SK-N-SH treated with all-trans-retinoic acid at 6 μM for 48 hours (cell line): ENCODE results near the gene CD68.

ENCODE experiments used
- ATAC-seq: fragments of 200-7000 bp; cut with Tn5 transposase; 3 replicates; pipeline ENCODE4 v1.9.1; 2020; ENCODE audit warnings: mild to moderate bottlenecking, moderate library complexity
- ARNTL ChIP-seq: fragments of 450-650 bp; formaldehyde crosslinking; IDR thresholded peaks from 2 replicates; pipeline ENCODE4 v1.5.0; 2020; ENCODE audit warnings: low read depth, mild to moderate bottlenecking, moderate library complexity, borderline replicate concordance
- BACH2 ChIP-seq: fragments of 250-450 bp; sonication (Bioruptor Pico); IDR thresholded peaks from 2 replicates; pipeline ENCODE4 v1.9.0; 2021; ENCODE audit warnings: mild to moderate bottlenecking, borderline replicate concordance
- CSDC2 ChIP-seq: fragments of 250-450 bp; sonication (Bioruptor Pico); IDR thresholded peaks from 2 replicates; pipeline ENCODE4 v1.5.0; 2020; ENCODE audit warnings: mild to moderate bottlenecking, moderate library complexity
- ESRRG ChIP-seq: fragments of 250-450 bp; sonication (Bioruptor Pico); IDR thresholded peaks from 2 replicates; pipeline ENCODE4 v1.6.1; 2021; ENCODE audit warnings: mild to moderate bottlenecking
- GLIS3 ChIP-seq: fragments of 250-450 bp; sonication (Bioruptor Pico); IDR thresholded peaks from 2 replicates; pipeline ENCODE4 v1.5.0; 2020; ENCODE audit warnings: mild to moderate bottlenecking, moderate library complexity
- ISL1 ChIP-seq: fragments of 250-450 bp; sonication (Bioruptor Pico); IDR thresholded peaks from 2 replicates; pipeline ENCODE4 v2.1.2; 2022; ENCODE audit warnings: mild to moderate bottlenecking, moderate library complexity
- OSR1 ChIP-seq: fragments of 250-450 bp; sonication (Bioruptor Pico); IDR thresholded peaks from 2 replicates; pipeline ENCODE4 v1.8.0; 2022; ENCODE audit warnings: moderate library complexity, mild to moderate bottlenecking, inconsistent platforms
- PPARA ChIP-seq: fragments of 250-450 bp; sonication (Bioruptor Pico); IDR thresholded peaks from 2 replicates; pipeline ENCODE4 v1.5.0; 2020; ENCODE audit warnings: mild to moderate bottlenecking, borderline replicate concordance
- RARB ChIP-seq: fragments of 250-450 bp; sonication (Bioruptor Pico); IDR thresholded peaks from 2 replicates; pipeline ENCODE4 v1.8.0; 2021; ENCODE audit warnings: mild to moderate bottlenecking, moderate library complexity
- SNAI2 ChIP-seq: fragments of 250-450 bp; sonication (Bioruptor Pico); IDR thresholded peaks from 2 replicates; pipeline ENCODE4 v1.5.0; 2020; ENCODE audit warnings: mild to moderate bottlenecking, moderate library complexity
- TCF4 ChIP-seq: fragments of 250-450 bp; sonication (Bioruptor Pico); IDR thresholded peaks from 2 replicates; pipeline ENCODE4 v1.8.0; 2021; ENCODE audit warnings: mild to moderate bottlenecking, moderate library complexity, borderline replicate concordance
- ZC3H10 ChIP-seq: fragments of 250-450 bp; sonication (Bioruptor Pico); IDR thresholded peaks from 2 replicates; pipeline ENCODE4 v1.5.1; 2021; ENCODE audit warnings: mild to moderate bottlenecking, moderate library complexity
- ZFP3 ChIP-seq: fragments of 250-450 bp; sonication (Bioruptor Pico); IDR thresholded peaks from 2 replicates; pipeline ENCODE4 v1.5.0; 2020; ENCODE audit warnings: mild to moderate bottlenecking, moderate library complexity
- ZFP30 ChIP-seq: fragments of 450-650 bp; formaldehyde crosslinking; IDR thresholded peaks from 2 replicates; pipeline ENCODE4 v1.5.0; 2022; ENCODE audit warnings: mild to moderate bottlenecking, moderate library complexity
- ZNF565 ChIP-seq: fragments of 450-650 bp; formaldehyde crosslinking; conservative IDR thresholded peaks from 2 replicates; pipeline ENCODE4 v1.5.0; 2020; ENCODE audit warnings: low read depth, mild to moderate bottlenecking, moderate library complexity
- ZNF70 ChIP-seq: fragments of 450-650 bp; formaldehyde crosslinking; IDR thresholded peaks from 2 replicates; pipeline ENCODE4 v1.5.0; 2020; ENCODE audit warnings: mild to moderate bottlenecking, moderate library complexity
- ZNF8 ChIP-seq: fragments of 450-650 bp; formaldehyde crosslinking; IDR thresholded peaks from 2 replicates; pipeline ENCODE4 v1.5.0; 2020; ENCODE audit warnings: mild to moderate bottlenecking, moderate library complexity
- TF ChIP-seq, protein P1 (sequence below): fragments of 250-450 bp; sonication (Bioruptor Pico); IDR thresholded peaks from 2 replicates; pipeline ENCODE4 v1.8.0; 2021; ENCODE audit warnings: low read depth, mild to moderate bottlenecking, moderate library complexity, borderline replicate concordance
- TF ChIP-seq, protein P2 (sequence below): fragments of 250-450 bp; sonication (Bioruptor Pico); IDR thresholded peaks from 2 replicates; pipeline ENCODE4 v1.5.0; 2020; ENCODE audit warnings: mild to moderate bottlenecking, moderate library complexity
- TF ChIP-seq, protein P3 (sequence below): fragments of 250-450 bp; sonication (Bioruptor Pico); IDR thresholded peaks from 2 replicates; pipeline ENCODE4 v1.5.1; 2020; ENCODE audit warnings: low read depth, mild to moderate bottlenecking, moderate library complexity
- TF ChIP-seq, protein P4 (sequence below): fragments of 250-450 bp; sonication (Bioruptor Pico); IDR thresholded peaks from 2 replicates; pipeline ENCODE4 v1.8.0; 2020; ENCODE audit warnings: mild to moderate bottlenecking, moderate library complexity, borderline replicate concordance
- TF ChIP-seq, protein P5 (sequence below): fragments of 250-450 bp; sonication (Bioruptor Pico); IDR thresholded peaks from 2 replicates; pipeline ENCODE4 v1.5.1; 2021; ENCODE audit warnings: mild to moderate bottlenecking, moderate library complexity

CD68 gene

DNA sequence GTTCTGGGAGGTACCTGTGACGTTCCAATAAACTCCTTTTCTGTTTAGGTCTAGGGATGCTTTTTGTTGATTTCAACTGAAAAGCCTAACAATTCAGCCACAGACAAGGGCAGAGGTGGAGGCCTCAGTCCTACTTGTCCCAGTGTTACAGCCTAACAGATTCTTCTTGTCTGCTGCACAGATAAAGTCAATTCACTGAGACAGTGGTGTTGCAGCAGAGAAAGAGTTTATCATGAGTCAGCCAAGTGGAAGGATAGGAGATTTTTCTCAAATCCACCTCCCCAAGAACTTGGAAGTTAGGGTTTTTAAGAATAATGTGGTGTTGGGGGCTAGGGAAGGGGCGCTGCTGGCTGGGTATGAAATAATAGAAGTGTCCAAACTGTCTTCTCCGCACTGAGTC is 41.4 kb upstream of the CD68 start (continued):
- TF ChIP-seq, protein P1, sequence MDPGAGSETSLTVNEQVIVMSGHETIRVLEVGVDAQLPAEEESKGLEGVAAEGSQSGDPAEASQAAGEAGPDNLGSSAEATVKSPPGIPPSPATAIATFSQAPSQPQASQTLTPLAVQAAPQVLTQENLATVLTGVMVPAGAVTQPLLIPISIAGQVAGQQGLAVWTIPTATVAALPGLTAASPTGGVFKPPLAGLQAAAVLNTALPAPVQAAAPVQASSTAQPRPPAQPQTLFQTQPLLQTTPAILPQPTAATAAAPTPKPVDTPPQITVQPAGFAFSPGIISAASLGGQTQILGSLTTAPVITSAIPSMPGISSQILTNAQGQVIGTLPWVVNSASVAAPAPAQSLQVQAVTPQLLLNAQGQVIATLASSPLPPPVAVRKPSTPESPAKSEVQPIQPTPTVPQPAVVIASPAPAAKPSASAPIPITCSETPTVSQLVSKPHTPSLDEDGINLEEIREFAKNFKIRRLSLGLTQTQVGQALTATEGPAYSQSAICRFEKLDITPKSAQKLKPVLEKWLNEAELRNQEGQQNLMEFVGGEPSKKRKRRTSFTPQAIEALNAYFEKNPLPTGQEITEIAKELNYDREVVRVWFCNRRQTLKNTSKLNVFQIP: no peak
- TF ChIP-seq TCF4 (CRISPR knock-in tag) (no peak), CSDC2 (CRISPR knock-in tag) (no peak), ESRRG (no peak), ZNF565 (CRISPR knock-in tag) (no peak), ISL1 (CRISPR knock-in tag) (no peak)
- TF ChIP-seq, all 23 proteins: peak for 0

DNA sequence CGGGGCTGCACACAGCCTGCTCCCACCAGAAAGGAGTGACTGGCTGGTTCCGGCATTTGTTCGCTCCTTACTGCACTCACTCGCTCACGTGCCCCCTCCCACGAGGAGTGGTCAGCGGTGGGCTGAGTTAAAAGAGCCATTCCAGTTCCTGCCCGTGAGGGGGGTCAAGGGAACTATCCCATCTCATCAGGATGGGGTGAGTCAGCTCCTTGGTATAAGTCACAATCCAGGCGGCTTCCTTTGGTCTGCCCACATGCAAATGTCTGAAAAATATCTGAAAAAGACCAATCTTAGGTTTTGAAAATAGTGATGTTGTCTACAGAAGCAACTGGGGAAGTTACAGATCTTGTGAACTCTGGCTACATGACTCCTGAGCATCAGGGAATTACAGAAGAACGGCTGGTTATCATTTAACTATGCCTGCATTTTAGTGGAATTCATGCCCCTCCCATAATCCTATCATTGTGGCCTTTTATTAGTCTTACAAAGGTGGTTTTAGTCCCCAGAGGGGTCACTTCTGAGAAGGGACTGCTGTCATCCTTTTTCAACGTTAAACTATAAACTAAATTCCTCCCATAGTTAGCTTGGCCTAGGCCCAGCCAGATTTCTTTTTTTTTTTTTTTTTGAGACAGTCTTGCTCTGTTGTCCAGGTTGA is 40.4 kb upstream of the CD68 start:
- ATAC-seq: no peak
- TF ChIP-seq ZFP3: no peak
- no peak for TF ChIP-seq ZFP30
- no peak for TF ChIP-seq OSR1 (CRISPR knock-in tag)
- no peak for TF ChIP-seq GLIS3 (CRISPR knock-in tag)
- TF ChIP-seq, protein P2, sequence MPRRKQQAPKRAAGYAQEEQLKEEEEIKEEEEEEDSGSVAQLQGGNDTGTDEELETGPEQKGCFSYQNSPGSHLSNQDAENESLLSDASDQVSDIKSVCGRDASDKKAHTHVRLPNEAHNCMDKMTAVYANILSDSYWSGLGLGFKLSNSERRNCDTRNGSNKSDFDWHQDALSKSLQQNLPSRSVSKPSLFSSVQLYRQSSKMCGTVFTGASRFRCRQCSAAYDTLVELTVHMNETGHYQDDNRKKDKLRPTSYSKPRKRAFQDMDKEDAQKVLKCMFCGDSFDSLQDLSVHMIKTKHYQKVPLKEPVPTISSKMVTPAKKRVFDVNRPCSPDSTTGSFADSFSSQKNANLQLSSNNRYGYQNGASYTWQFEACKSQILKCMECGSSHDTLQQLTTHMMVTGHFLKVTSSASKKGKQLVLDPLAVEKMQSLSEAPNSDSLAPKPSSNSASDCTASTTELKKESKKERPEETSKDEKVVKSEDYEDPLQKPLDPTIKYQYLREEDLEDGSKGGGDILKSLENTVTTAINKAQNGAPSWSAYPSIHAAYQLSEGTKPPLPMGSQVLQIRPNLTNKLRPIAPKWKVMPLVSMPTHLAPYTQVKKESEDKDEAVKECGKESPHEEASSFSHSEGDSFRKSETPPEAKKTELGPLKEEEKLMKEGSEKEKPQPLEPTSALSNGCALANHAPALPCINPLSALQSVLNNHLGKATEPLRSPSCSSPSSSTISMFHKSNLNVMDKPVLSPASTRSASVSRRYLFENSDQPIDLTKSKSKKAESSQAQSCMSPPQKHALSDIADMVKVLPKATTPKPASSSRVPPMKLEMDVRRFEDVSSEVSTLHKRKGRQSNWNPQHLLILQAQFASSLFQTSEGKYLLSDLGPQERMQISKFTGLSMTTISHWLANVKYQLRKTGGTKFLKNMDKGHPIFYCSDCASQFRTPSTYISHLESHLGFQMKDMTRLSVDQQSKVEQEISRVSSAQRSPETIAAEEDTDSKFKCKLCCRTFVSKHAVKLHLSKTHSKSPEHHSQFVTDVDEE: no peak
- TF ChIP-seq ZNF70 (CRISPR knock-in tag): no peak
- no peak for TF ChIP-seq ARNTL (CRISPR knock-in tag)
- no peak for TF ChIP-seq PPARA (CRISPR knock-in tag)
- TF ChIP-seq ISL1 (CRISPR knock-in tag): no peak
- TF ChIP-seq, protein P3, sequence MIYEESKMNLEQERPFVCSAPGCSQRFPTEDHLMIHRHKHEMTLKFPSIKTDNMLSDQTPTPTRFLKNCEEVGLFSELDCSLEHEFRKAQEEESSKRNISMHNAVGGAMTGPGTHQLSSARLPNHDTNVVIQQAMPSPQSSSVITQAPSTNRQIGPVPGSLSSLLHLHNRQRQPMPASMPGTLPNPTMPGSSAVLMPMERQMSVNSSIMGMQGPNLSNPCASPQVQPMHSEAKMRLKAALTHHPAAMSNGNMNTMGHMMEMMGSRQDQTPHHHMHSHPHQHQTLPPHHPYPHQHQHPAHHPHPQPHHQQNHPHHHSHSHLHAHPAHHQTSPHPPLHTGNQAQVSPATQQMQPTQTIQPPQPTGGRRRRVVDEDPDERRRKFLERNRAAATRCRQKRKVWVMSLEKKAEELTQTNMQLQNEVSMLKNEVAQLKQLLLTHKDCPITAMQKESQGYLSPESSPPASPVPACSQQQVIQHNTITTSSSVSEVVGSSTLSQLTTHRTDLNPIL: no peak
- no peak for TF ChIP-seq RARB (CRISPR knock-in tag)
- no peak for TF ChIP-seq TCF4 (CRISPR knock-in tag)
- no peak for TF ChIP-seq ZNF8 (CRISPR knock-in tag)
- no peak for TF ChIP-seq ZC3H10 (CRISPR knock-in tag)
- TF ChIP-seq SNAI2: no peak
- no peak for TF ChIP-seq ZNF565 (CRISPR knock-in tag)

DNA sequence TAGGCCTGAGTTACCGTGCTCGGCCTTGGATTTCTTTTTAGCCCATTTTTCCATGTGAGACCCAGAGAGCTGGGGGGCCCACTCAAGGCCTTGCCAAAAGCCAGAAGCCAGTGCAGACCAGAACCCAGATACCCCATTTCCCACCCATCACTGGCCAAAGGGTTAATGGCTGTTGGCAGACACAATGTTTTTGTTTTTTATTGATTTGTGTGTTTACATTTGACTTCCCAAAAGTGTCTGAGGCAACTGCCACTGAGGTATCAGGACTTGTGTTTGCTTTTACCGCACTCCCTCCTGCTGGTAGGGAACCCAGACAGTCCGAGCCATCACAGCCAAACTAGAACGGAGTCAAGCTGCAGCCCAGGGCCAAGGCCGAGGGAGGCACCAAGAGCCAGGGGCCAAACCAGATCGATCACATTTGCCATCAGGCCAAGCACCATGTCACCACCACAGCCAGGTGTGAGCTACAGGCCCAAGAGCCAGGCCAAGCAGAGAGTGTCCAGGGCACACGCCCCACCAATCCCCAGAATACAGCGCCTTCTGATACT is 38.3 kb upstream of the CD68 start:
- no peak for ATAC-seq
- TF ChIP-seq CSDC2 (CRISPR knock-in tag) (no peak), SNAI2 (no peak), OSR1 (CRISPR knock-in tag) (no peak), BACH2 (CRISPR knock-in tag) (no peak), ESRRG (no peak), TCF4 (CRISPR knock-in tag) (no peak), ZNF565 (CRISPR knock-in tag) (no peak), ISL1 (CRISPR knock-in tag) (no peak), RARB (CRISPR knock-in tag) (no peak), ZNF8 (CRISPR knock-in tag) (no peak)
- TF ChIP-seq, protein P4, sequence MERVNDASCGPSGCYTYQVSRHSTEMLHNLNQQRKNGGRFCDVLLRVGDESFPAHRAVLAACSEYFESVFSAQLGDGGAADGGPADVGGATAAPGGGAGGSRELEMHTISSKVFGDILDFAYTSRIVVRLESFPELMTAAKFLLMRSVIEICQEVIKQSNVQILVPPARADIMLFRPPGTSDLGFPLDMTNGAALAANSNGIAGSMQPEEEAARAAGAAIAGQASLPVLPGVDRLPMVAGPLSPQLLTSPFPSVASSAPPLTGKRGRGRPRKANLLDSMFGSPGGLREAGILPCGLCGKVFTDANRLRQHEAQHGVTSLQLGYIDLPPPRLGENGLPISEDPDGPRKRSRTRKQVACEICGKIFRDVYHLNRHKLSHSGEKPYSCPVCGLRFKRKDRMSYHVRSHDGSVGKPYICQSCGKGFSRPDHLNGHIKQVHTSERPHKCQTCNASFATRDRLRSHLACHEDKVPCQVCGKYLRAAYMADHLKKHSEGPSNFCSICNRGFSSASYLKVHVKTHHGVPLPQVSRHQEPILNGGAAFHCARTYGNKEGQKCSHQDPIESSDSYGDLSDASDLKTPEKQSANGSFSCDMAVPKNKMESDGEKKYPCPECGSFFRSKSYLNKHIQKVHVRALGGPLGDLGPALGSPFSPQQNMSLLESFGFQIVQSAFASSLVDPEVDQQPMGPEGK (CRISPR knock-in tag): no peak
- TF ChIP-seq, protein P5, sequence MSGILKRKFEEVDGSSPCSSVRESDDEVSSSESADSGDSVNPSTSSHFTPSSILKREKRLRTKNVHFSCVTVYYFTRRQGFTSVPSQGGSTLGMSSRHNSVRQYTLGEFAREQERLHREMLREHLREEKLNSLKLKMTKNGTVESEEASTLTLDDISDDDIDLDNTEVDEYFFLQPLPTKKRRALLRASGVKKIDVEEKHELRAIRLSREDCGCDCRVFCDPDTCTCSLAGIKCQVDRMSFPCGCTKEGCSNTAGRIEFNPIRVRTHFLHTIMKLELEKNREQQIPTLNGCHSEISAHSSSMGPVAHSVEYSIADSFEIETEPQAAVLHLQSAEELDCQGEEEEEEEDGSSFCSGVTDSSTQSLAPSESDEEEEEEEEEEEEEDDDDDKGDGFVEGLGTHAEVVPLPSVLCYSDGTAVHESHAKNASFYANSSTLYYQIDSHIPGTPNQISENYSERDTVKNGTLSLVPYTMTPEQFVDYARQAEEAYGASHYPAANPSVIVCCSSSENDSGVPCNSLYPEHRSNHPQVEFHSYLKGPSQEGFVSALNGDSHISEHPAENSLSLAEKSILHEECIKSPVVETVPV (CRISPR knock-in tag): no peak
